Duodenal mucosa (tissue), 2 donors: ENCODE data around the gene DDAH2.

Experiments used
- H3K27ac ChIP-seq: one replicate; pipeline ENCODE4 v1.7.0; 2013; ENCODE audit warnings: low read depth, low read length
- H3K27me3 ChIP-seq, 2 donors: one replicate each; pipeline ENCODE4 v1.7.0; 2013; ENCODE audit warnings: low read length in 2 of 2, control low read depth in 1 of 2; ENCODE audit not compliant: insufficient read depth in 2 of 2, control insufficient read depth in 1 of 2
- H3K36me3 ChIP-seq, 2 donors: one replicate each; pipeline ENCODE4 v1.7.0; 2013; ENCODE audit warnings: low read length in 2 of 2, control low read depth in 1 of 2; ENCODE audit not compliant: insufficient read depth in 2 of 2, control insufficient read depth in 1 of 2
- H3K4me1 ChIP-seq, 2 donors: one replicate each; pipeline ENCODE4 v1.7.0; 2013; ENCODE audit warnings: low read length in 2 of 2, control low read depth in 1 of 2; ENCODE audit not compliant: insufficient read depth in 2 of 2, control insufficient read depth in 1 of 2
- H3K4me3 ChIP-seq, 2 donors: one replicate each; pipeline ENCODE4 v1.7.0; 2013; ENCODE audit warnings: low read length in 2 of 2, low read depth in 1 of 2
- H3K9ac ChIP-seq, 2 donors: one replicate each; pipeline ENCODE4 v1.7.0; 2013; ENCODE audit warnings: low read length in 2 of 2, low read depth in 1 of 2
- H3K9me3 ChIP-seq, 2 donors: one replicate each; pipeline ENCODE4 v1.7.0; 2013; ENCODE audit warnings: low read length in 2 of 2, control low read depth in 1 of 2; ENCODE audit not compliant: control insufficient read depth in 1 of 2

The DDAH2 gene

DNA sequence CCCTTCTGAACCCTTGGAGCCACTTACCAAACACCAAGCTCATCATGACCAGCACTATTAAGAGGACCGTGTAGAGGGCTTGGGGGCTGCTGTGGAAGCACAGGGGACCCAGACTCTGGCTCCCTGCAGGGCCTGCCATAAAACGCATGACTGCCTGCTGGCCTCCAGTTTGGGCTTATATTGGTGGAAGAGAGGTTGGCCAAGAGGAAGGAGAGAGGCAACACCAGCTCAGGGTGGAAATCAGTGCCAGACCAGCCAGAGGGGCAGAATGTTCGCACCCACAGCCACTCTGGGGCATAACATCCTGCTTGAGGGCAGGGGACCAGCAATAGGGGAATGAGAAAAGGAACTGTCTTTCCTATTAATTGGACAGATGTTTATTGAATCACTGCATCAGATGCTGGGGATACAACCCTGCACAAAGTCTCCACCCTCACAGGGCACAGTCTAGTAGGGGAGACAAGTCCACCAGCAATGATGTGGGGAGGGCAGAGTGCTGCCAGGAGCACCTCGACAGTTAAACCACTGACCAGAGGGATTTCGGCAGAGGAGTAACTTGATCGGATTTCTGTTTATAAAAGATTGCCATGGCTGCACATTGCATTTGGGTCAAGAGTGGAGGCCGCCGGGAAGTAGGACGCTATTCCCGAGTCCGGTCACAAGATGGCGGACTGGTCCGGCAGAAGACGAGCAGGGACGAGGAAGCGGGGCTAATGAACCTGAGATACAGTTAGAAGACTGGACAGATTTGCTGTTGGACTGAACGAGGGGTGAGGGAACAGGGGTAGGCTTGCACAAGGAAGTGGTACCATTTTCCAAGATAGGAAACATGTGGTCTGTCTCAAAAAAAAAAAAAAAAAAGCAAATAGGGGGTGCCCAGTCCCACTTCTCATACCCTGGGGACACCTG is 48.6 kb downstream of the DDAH2 start, which contains the start of gene LY6G5C:
TSS of gene LY6G5C (minus strand) at position 842 of the 909 bp plus-strand sequence. CDS start at position 148, 694 bp downstream.
- Histone ChIP-seq H3K9me3 (no peaks in the 10 kb centered on the region), H3K27ac (peak within 1 kb of the TSS; percentile 63), H3K4me1 (peaks cover 11 to 16% of the 10 kb centered on the region in 2 donors), H3K27me3 (no peaks in the 10 kb centered on the region), H3K9ac (peak within 1 kb of the TSS; percentile 62 to 89), H3K36me3 (peaks cover 3 to 6% of the 10 kb centered on the region in 2 donors), H3K4me3 (peak within 1 kb of the TSS; percentile 66 to 75)

DNA sequence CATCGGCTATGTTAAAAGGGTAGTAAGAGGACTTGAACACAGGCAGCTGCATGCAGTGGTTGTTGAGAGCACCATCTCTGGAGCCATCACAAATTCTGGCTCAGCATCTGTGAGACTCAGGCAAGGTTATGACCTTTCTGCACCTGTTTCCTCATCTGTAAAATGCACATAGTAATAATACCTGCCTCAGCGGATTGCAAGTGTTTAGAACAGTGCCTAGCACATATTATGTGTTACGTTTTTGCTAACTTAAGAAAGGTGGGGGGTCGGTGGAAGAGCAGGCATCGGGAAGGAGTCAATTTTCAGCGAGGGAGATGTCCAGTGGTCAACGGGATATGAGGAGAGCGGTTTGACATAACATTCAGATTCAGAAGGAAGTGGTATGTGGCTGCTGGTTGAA is 51.1 kb downstream of the DDAH2 start:
- Histone ChIP-seq H3K27ac (no peak overlapping the region), H3K4me1 (peaks cover 10 to 11% of the 10 kb centered on the region in 2 donors), H3K4me3 (no peak overlapping the region), H3K27me3 (no peaks in the 10 kb centered on the region), H3K9me3 (no peaks in the 10 kb centered on the region), H3K9ac (no peak overlapping the region), H3K36me3 (peaks cover 3 to 11% of the 10 kb centered on the region in 2 donors)
